ENCODE results near the gene HGF.

DNA sequence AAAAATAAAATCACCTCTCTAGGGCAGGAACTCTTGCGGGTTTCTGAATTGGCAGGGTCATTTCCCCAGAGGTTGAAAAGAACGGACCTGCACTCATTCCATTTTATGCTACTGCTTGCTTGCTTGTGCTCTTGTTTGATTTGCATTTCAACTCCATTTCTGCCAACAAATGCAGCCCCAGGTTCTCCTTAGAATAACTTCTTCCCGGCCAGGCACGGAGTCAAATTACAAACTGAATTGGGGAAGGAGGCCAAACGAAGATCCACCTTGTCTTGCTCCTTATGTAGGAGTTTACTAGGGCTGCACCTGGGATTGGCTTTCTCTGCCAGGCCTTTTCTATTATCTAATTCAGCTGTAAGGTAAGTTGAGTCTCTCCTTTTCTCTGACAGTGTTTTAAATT is 79.6 kb downstream of the HGF start:
- TF ChIP-seq, protein P1, sequence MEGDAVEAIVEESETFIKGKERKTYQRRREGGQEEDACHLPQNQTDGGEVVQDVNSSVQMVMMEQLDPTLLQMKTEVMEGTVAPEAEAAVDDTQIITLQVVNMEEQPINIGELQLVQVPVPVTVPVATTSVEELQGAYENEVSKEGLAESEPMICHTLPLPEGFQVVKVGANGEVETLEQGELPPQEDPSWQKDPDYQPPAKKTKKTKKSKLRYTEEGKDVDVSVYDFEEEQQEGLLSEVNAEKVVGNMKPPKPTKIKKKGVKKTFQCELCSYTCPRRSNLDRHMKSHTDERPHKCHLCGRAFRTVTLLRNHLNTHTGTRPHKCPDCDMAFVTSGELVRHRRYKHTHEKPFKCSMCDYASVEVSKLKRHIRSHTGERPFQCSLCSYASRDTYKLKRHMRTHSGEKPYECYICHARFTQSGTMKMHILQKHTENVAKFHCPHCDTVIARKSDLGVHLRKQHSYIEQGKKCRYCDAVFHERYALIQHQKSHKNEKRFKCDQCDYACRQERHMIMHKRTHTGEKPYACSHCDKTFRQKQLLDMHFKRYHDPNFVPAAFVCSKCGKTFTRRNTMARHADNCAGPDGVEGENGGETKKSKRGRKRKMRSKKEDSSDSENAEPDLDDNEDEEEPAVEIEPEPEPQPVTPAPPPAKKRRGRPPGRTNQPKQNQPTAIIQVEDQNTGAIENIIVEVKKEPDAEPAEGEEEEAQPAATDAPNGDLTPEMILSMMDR (conservative IDR thresholded peaks at IDR 0.05; ENCODE audit: low read length): no peak
- no peak for TF ChIP-seq EZH2phosphoT487 (IDR thresholded peaks at IDR 0.05; ENCODE audit: borderline replicate concordance, low read depth, low read length)
